HG02981 (cell line): Measurements from ENCODE around the gene HSPG2.

Source experiments
- ATAC-seq: cut with Tn5 transposase; IDR thresholded peaks from one replicate; pipeline ENCODE4 v1.9.1; 2021; ENCODE audit warnings: mild to moderate bottlenecking, moderate library complexity; ENCODE audit not compliant: unreplicated experiment

HSPG2 gene

DNA sequence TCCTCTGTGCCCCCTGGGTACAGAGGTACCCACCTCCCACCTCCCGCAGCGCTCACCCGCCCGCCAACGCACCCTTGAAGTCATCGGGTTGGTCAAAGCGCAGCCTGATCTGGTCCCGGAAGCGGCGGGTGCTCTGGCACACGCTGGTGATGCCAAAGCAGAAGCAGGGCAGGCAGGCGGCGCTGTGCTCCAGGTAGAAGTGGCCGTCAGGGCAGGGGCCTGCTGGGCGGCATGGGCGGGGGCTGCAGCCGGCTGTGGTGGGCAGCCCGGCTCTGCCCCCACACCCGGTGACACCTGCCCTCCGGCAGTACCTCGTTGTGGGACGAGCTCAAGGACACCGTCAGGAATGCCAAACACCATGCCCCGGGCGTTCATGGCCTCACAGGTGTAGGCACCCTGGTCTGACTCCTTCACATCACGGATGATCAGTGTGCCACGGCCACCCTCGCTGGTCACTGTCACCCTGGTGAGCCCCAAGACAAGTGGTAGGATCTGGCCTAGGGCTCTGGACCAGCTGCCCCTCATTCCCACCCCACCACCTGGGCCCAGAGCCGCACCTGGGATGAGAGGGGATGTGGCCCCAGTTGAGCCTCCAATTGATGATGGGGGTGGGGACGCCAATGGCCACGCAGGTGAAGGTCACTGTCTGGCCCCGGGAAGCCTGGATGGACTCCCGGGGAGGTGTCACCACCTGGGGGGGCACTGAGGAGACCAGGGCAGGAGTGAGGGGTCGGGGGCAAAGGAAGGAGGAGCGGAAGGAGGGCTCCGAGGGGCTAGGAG, 52.5 kb downstream of the HSPG2 start:
- no peak for ATAC-seq

- ATAC-seq = no peak
Measured at GRCh38 chr1:21882721-21883415, 54.2 kb downstream of the HSPG2 start.

DNA sequence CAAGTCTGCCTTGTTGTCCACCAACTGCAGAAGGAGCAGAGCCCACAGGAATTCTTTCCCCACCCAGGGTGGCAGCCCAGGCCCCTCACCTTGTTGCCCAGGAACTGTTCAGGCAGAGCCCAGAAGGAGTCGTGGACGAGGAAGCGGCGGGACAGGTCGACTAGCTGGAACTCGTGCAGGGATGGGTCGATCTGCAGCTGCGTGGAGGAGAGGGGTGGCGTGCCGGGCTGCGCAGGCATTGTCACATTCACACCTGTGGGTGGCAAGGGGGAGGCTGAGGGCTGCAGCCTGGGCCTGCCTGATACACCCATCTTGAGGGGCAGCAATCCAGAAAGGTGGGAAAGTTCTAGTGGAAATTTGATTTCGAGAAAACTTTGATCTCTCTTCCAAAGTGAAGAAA, 55.9 kb downstream of the HSPG2 start:
- ATAC-seq = no peak

- ATAC-seq = no peak
Measured at GRCh38 chr1:21880619-21880970, 56.5 kb downstream of the HSPG2 start.

- no peak for ATAC-seq
Measured at GRCh38 chr1:21879928-21880618, 57.0 kb downstream of the HSPG2 start.

DNA sequence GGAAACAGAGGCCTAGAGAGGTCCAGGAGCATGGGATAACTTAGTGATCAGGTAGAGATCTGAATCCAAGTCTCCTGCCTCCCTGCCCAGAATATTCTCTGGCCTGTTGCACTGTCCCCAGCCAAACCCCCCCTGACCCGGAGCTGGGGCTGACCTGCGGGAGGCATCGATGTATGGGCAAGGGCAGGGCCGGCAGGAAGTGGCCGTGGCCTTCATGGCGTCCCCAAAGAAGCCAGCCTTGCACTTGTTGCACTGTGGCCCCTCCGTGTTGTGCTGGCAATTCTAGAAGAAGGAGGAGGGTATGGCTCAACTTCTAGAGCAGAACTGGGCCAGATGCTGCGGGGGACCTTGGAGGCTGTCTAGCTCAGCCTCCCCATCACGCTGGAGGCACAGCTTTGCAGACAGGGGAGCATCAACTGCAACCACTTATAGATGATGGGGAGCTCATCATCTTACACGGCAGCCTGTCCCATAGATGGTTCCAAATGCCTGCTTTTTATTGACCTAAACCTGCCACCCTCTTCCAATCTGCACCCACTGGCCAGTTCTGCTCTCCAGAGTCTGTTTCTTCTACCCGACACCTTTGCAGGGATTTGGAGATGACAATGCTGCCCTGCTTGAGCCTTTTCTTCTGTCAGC, 58.2 kb downstream of the HSPG2 start:
- ATAC-seq = no peak

GRCh38 chr1:21878009-21878773, 58.9 kb downstream of the HSPG2 start:
- no peak for ATAC-seq

DNA sequence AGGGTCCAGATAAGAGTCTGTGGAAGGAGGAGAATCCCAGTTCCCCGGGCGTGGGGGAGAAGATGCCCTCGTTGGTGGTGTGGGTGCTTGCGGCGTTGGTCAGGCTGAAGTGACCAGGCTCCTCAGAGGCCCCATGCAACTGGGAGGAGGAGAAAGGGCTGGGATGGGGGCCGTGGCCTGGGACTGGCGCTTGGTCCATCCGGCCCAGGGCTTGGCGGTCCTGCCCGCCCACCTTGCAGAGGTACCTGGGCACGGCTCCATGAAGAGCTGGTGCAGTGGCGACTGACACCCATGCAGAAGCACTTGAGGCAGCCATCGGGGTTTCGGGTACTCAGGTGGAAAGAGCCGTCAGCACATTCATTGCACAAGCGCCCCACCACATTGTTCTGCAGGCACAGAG, 60.8 kb downstream of the HSPG2 start:
- ATAC-seq = no peak

DNA sequence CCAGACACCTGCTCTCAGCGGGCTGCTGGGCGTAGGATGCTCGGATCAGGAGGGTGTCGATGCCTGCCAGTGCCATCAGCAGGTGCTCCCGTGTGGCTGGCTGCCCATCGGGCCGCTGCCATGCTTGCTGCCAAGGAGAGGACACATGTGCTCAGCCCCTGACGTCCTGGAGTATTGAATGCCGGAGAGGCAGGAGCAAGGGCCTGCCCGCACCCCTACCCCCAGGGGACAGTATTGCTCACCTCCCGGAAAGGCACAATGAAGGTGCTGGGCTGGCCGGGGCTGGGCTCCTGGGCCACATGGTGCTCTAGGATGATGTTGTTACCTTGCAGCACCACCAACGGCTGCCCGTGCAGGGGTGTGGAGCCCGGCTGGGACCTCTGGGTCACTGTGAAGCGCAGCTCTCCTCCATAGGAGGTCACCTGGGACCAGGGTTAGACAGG, 61.5 kb downstream of the HSPG2 start:
- ATAC-seq = no peak

DNA sequence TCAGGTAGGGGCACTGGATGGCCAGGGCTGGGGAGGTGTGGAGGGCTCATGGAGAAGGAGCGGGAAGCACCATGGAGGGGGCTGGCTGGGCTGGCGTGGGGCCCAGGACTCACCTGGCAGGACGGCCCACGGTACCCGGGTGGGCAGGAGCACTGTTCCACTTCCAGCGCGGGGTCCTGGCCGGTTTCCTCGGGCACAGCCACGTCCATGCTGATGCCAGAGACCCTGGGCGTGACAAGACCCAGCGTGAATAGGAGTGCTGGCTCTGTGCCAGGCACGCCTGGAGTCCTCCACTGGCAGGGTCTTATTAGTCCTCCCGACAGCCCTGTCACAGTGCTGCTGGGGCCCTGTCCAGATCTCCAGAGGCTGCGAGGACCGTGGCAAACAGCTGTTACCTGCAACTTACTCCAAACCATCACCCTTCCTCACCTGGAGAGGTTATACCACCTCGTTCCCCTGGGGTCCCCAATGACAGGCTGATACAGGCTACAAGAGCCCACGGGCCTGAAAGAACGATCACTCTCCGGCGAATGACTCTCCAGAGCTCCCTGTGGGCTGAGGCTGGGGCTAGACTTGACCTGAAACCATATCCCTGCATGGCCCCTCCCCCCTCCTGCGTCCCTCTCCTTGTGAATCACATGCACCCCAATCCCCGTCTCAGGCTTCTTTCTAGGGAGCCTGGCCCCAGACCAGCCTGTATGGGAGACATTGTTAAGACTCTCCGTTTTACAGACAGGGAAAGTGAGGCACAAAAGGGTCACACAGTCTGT, 62.1 kb downstream of the HSPG2 start:
- ATAC-seq = no peak

GRCh38 chr1:21874328-21874727, 62.8 kb downstream of the HSPG2 start:
- ATAC-seq = no peak

- no peak for ATAC-seq
Measured at GRCh38 chr1:21873761-21874160, 63.3 kb downstream of the HSPG2 start.

DNA sequence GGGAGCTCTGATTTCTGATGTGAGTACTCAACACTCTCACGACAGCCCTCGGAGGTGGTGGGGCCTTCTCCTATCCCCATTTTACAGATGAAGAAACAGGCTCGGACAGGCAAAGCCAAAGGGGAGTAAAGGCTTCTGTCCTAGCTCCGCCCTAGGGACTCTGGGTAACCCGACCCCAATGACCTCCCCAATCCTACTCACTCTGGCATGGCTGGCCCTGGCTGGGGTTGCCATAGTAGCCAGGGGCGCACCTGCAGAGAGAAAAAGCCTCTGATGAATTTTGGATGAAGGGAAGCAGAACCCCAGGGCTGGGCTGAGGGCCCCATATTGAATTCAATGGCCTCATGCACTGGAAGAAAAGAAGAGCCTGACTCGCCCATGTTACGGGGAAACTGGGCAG, 63.9 kb downstream of the HSPG2 start:
- no peak for ATAC-seq

- ATAC-seq = no peak
Measured at GRCh38 chr1:21872445-21873079, 64.5 kb downstream of the HSPG2 start.

DNA sequence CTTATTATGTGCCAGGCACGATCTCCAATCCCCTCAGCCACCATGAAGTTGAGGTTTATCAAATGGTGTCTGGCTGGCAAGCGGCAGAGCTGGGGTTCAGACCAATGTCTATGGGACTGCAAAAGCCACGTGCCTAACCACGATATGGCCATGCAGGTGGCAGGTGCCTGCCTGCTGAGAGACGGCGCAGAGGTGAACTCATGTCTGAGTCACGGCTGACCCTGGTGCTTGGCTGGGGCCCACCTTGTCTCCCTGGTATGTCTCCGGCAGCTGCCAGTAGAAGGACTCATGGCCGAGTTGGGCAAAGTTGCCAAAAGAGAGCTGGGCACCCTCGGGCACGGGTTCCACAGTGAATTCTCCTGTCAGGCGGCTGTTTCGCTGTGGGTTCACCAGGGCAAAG, 65.2 kb downstream of the HSPG2 start:
- no peak for ATAC-seq

GRCh38 chr1:21870611-21871010, 66.5 kb downstream of the HSPG2 start:
- ATAC-seq = no peak

GRCh38 chr1:21869620-21870121, 67.4 kb downstream of the HSPG2 start:
- no peak for ATAC-seq

- no peak for ATAC-seq
Measured at GRCh38 chr1:21868941-21869454, 68.1 kb downstream of the HSPG2 start.

DNA sequence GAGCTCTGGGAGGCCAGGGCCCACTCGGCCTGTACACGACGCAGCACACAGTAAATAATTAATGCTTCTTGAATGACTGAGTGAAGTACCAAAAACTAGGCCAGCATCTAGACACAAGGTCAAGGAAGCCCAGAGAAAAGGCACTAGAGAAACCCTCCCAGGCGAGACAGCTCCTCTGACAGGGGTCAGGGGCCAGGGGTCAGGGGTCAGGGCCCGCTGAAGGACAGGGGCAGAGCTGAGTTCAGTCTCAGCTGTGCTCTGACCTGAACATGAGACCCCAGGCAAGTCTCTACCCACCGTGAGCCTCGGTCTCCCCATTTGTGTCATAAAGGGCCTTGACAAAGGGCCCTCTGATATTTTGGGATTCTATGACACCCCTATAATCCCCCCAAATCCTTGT, 68.6 kb downstream of the HSPG2 start:
- ATAC-seq = no peak
